Measurements from ENCODE around the gene ZNF155. TPM values are rescaled to one million over a fixed set of nuclear protein-coding genes. Genes with fewer than 3 reads are reported as not detected.
A peak's percentile ranks its signal among the peaks of the same experiment; 100 is the strongest.

ZNF155 gene
- total and polyA plus RNA-seq, 10 donors = 5.1 to 18.2 (median 10.2) TPM

DNA sequence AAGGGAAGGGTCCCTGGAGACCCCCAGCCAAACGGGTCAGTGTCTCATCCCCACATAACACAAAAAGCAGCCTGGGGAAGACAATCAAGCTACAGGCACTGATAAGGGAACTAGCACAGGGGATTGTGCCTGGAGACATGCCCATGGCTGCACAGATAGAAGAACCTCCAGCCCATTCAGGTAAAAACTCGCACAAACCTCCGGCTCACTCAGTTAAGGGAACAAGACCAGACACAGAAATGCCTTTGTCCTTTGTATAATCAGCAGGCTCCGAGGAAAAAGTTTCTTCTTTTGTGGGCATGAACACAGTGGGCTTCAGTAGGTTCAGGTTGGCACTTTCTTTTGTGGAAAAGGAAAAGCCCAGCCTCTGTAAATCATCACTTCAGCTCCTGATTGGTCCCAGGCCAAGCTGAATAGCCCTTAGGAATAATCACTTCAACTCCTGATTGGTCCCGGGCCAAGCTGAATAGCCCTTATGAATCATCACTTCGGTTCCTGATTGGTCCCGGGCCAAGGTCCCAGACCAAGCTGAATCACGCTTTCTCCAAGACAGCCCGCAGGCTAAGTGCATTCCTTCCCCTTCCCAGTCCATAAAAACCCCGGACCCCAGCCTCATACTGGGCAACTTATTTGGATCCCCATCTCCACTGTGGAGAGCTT lies 13.8 kb downstream of the ZNF155 start:
- Histone ChIP-seq H3K36me3 (peaks cover 4 to 52% (median 49%) of the 10 kb centered on the region in 6 donors), H3K4me3 (no peak overlapping the region), H3K27me3 (replicated peaks in 1 of 7) (no peaks in the 10 kb centered on the region), H3K27ac (no peak overlapping the region), H3K4me1 (peaks cover 0 to 8% (median 7%) of the 10 kb centered on the region in 6 donors), H3K9me3 (peaks cover 0 to 66% (median 43%) of the 10 kb centered on the region in 8 donors)
- no peak for DNase-seq
- 91 to 94% (median 93%) methylated on average over 9 to 10 of the region's 10 CpGs for WGBS, 5 donors
- TF ChIP-seq POLR2AphosphoS5 (IDR thresholded peaks at IDR 0.05) (no peak), POLR2A (IDR thresholded peaks at IDR 0.05) (no peak)
- TF ChIP-seq, protein P1, sequence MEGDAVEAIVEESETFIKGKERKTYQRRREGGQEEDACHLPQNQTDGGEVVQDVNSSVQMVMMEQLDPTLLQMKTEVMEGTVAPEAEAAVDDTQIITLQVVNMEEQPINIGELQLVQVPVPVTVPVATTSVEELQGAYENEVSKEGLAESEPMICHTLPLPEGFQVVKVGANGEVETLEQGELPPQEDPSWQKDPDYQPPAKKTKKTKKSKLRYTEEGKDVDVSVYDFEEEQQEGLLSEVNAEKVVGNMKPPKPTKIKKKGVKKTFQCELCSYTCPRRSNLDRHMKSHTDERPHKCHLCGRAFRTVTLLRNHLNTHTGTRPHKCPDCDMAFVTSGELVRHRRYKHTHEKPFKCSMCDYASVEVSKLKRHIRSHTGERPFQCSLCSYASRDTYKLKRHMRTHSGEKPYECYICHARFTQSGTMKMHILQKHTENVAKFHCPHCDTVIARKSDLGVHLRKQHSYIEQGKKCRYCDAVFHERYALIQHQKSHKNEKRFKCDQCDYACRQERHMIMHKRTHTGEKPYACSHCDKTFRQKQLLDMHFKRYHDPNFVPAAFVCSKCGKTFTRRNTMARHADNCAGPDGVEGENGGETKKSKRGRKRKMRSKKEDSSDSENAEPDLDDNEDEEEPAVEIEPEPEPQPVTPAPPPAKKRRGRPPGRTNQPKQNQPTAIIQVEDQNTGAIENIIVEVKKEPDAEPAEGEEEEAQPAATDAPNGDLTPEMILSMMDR (IDR thresholded peaks at IDR 0.05 in 8 of 11, conservative IDR thresholded peaks at IDR 0.05 in 3 of 11) = no peak
- intact Hi-C loops (cut with DNase I; ENCODE audit: low total_unique reads) = no loop called here

- Histone ChIP-seq H3K9me3 (peaks cover 0 to 56% (median 45%) of the 10 kb centered on the region in 8 donors), H3K36me3 (peaks cover 0 to 30% (median 13%) of the 10 kb centered on the region in 6 donors), H3K27me3 (replicated peaks in 1 of 7) (no peaks in the 10 kb centered on the region), H3K27ac (peak overlapping the region; percentile 74 to 92 (median 82)), H3K4me3 (peak overlapping the region; percentile 62 to 92 (median 84)), H3K4me1 (peaks cover 8 to 42% (median 20%) of the 10 kb centered on the region in 6 donors)
- 14 to 20% (median 15%) methylated on average over 8 of the region's 8 CpGs for WGBS, 5 donors
- TF ChIP-seq POLR2A (IDR thresholded peaks at IDR 0.05) = no peak
- TF ChIP-seq, protein P1 (IDR thresholded peaks at IDR 0.05 in 8 of 11, conservative IDR thresholded peaks at IDR 0.05 in 3 of 11) = no peak
- DNase-seq = no peak
- intact Hi-C loops (cut with DNase I; ENCODE audit: low total_unique reads) = loop anchor here (10.0 kb wide), 1 partner anchor 93 kb away; the partner anchor contains the start of gene ZNF224
Measured at GRCh38 chr19:44002212-44002565, 18.2 kb downstream of the ZNF155 start.

DNA sequence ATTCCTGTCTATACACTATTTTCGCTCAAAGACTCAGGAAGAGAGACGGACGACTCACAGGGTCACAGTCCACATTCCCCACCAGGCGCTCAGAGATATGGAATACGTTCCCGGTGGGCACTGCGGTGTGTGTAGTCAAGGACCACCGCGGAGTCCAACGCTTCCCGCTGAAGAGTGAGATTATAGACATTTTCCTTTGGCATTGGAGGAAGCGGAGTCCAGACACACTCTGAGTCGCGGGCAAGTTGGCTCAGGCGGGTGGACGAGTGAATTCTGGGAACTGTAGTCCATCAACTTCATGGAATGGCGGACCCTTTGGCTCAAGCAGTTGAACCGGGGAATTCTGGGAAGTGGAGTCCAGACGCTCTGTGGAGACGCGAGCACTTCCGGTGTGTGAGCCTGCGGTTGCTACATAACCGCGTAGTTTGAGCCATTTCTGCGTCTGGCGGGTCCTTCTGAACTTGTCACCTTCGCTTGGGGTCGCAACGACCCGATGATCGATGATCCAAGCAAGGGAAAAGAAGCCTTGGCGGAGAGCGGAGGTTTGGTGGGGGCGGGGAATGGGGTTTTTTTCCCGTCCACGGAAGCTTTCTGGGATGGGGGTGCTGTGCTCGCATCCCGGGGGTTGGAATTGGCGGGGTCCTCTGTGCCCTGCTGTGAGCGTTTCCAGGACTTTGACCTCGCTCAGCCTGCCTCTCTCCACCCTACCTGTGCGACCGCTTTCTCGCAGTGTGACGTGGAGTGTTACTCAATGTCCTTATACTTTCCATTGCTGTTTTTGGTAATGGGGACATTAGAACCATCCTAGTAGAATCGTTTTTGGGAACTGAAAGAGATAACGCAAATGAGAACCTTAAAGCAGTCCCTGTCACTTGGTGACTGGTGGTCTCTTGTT lies 18.8 kb downstream of the ZNF155 start, which contains the start of gene ZNF230:
Gene ZNF230 (plus strand): TSS at position 392 of the 895 bp plus-strand sequence. CDS start 4,122 bp downstream, outside the sequence.
- Histone ChIP-seq H3K4me1 (peaks cover 8 to 42% (median 20%) of the 10 kb centered on the region in 6 donors), H3K27me3 (replicated peaks in 1 of 7) (no peaks in the 10 kb centered on the region), H3K36me3 (peaks cover 0 to 30% (median 16%) of the 10 kb centered on the region in 6 donors), H3K4me3 (peak within 1 kb of the TSS; percentile 62 to 92 (median 84)), H3K27ac (peak within 1 kb of the TSS; percentile 74 to 92 (median 82)), H3K9me3 (peaks cover 0 to 56% (median 45%) of the 10 kb centered on the region in 8 donors)
- intact Hi-C loops (cut with DNase I; ENCODE audit: low total_unique reads) = loop anchor here (10.0 kb wide), 1 partner anchor 92 kb away; the partner anchor contains the start of gene ZNF224
- peak; percentile 95 for DNase-seq
- peak; percentile 67 to 89 (median 84) for TF ChIP-seq POLR2AphosphoS5 (IDR thresholded peaks at IDR 0.05)
- TF ChIP-seq, protein P1 (IDR thresholded peaks at IDR 0.05 in 8 of 11, conservative IDR thresholded peaks at IDR 0.05 in 3 of 11) = no peak
- 0 to 1% (median 1%) methylated on average over 37 to 48 of the region's 48 CpGs for WGBS, 5 donors

All from spleen (tissue), 11 donors.